Kidney glomerular epithelial cell (primary cell): ENCODE results near the gene BPIFB2.

Source experiments
- DNase-seq: peaks from one replicate; lab custom pipeline; 2025; lab: John Stamatoyannopoulos, UW

The BPIFB2 gene

GRCh38 chr20:33022694-33023438, 15.4 kb downstream of the BPIFB2 start:
- no peak for DNase-seq

GRCh38 chr20:33023439-33024242, 16.1 kb downstream of the BPIFB2 start:
- DNase-seq, result no peak

DNA sequence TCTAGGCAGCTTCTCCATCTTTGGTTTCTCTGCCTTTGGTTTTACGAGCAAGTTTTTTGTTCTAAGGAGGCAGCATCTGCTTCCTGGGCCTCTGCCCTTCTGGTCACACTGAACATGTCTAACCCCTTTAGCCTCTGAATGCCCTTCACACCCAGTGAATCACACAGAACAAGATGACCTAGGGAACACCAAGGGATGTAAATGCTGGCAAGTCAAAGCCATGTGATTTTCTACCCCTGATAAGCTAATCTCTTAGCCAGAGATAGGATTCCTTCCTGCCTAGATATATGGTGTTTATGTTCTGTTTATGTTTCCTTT, 16.7 kb downstream of the BPIFB2 start:
- no peak for DNase-seq

DNA sequence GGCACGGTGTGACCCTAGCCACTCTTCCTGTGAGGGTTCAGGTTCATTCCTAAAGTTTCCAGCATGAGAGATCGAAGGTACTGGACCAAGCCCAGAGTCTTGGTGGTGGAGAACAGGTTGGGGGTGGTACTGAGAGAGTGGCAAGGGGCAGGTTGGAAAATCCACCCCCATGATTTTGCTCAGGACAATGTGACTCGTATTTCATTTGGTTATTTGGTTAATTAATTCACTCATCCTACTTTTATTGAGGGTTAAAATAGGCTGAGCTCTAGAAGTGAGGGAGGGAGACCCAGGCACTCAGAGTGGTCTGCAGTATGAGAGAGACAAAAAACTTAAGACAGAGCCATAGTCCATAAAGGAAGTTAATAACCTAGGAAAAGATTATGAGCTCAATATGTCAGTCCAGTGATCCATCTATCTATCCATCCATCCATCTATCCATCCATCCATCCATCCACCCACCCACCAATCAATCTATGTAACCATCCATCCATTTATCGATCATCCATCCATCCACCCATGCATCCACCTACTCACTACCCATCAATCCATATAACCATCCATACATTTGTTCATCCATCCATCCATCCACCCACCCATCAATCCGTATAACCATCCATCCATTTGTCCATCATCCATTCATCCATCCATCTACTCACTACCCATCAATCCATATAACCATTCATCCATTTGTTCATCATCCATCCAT, 17.3 kb downstream of the BPIFB2 start:
- DNase-seq, result no peak

DNA sequence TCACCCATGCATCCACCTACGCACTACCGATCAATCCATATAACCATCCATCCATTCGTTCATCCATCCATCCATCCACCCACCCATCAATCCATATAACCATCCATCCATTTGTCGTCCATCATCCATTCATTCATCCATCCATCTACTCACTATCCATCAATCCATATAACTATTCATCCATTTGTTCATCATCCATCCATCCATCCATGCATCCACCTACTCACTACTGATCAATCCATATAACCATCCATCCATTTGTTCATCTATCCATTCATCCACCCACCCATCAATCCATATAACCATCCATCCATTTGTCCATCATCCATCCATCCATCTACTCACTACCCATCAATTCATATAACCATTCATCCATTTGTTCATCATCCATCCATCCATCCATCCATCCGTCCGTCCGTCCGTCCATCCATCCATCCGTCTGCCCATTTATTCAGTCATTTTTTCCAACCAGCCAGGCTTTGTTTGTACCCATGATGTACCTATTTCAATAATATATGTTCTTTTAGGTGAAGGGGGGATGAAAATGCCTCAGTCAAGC, 17.9 kb downstream of the BPIFB2 start:
- DNase-seq, result no peak

DNA sequence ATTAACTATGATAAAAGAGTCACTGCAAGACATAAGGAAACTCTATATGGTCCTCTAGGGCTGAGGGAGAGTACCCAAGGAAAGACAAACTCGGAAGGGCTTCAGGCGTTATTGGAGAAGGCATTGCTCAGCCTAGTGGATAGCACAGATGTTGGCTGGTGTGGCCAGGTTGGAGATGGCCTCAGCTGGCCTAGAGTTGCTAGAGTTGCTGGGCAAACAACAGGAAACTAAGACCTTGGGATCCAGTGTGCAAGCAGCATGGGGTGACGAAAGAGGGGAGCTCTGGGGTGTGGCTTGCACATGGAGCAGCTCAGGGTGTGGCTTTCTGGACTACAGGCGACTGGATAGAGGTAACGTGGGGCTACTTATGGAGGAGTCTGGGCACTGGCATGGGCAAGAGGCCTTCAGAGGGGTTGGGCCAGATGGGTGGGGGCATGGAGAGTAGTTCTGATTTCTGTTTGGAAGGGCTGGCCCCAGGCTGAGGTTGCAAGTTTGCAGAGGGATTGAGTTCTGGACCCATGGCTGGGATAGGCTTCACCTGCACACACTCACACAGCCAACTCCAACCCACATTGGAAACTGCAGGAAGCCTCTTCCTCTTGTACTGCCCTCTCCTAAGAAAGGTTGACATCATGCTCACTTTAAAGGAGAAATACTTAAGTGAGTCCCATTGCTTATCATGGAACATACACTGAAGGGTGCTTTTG, 18.7 kb downstream of the BPIFB2 start:
- no peak for DNase-seq

GRCh38 chr20:33026779-33027759, 19.6 kb downstream of the BPIFB2 start:
- no peak for DNase-seq

DNA sequence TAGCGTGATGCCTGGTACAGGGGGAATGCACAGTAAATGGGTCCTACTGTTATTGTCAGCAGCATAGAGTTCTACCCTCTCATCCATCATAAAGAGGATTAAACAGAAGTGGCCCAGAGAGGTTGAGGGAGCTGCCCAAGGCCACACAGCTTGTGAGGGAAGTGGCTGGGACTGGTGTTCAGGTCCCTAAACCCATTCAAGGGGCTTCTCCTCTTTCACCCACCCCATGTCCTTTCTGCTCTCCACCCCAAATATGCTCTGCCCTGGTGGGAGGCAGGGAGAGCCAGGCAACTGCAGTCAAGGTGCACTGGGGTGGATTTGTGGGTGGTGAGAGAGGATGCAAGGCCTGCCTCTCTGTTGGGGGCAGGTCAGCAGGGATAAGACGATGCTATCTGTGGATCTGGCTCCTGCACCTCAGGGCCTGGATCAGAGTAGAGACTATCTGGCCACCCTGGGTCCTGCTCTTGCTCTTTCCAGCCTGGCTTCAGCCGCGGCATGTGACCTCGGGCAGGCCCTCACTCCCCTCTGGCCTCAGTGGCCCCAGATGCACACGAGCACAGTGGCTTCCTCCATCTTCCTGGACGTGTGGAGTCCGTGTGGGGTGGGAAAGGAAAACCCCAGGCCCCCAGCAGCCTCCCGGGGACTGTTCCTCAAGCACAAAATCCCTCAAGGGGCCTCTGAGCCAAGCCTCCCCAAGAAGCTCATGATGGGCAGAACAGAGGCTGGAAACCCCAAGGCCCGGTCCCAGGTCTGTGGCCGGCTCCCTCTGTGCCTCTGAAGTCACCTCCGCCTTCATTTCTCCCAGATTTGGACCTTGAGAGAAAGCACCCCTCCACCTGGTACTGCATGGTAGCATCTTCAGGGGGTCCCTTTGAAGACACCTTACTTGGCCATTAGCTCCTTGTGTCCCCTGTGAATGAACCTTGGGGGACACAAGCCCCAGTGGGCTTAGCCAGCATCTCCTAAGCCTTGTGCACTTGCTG, 20.6 kb downstream of the BPIFB2 start:
- DNase-seq, result no peak

GRCh38 chr20:33028875-33029274, 21.4 kb downstream of the BPIFB2 start:
- no peak for DNase-seq

DNA sequence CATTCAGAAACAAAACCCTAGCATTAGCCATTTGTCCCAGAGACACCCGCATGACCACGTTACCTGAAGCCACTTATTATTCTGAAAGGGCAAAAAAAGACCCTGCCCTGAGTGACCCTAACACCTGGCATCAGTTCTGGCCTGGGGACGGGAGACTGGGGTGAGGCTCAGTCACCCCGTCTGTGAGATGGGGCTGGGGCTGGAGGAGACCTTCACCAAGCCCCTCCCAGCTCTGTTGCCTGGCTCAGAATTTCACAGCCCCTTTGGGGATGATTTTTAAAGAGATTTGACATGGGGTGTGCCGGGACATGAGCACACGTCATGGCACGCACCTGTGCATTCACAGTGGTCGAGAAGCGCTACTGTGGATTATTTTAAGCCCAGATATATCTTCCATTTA, 22.6 kb downstream of the BPIFB2 start:
- no peak for DNase-seq

DNA sequence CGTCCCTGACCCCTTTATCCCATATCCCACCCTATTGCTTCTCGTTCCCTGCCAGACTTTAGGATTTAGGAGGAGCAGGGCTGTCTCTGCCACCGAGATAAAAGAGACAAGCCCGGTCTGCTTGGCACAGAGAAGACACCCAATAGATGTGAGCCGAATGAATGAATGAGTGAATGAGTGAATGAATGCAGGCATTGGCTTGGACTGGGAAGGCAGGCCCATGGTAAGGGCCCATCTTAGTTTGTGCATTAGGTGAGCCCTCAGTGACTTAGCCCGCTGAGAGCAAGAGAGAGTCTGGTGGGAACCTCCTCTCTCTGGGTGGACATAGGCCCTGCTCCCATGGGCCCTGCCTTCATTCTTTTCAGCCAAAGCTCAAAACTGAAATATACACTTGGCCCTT, 23.1 kb downstream of the BPIFB2 start:
- no peak for DNase-seq

GRCh38 chr20:33031531-33031930, 24.0 kb downstream of the BPIFB2 start, which contains the start of gene BPIFB6:
Gene BPIFB6, plus strand, starts transcription at chr20:33031648. Its CDS starts 0 bp downstream, at chr20:33031648.
- DNase-seq, result no peak

- no peak for DNase-seq
These were observed 25.1 kb downstream of the BPIFB2 start for GRCh38 chr20:33032555-33032954.

DNA sequence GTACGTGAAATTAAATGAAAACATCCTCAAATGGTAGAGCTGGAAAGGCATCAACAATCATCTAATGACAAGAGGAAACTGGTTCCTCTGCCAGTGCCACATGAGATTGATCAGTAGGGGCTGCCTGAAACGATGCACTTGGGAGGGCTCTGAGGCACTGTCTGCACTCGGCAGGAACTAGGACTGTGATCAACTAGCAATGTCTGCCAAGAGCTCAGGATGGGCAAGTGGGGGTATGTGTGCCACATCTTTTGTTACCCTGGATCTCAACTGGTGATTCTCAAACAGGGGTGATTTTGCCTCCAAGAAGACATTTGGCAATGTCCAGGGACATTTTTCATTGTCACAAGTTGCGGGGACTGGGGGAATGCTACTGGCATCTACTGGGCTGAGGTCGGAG, 25.9 kb downstream of the BPIFB2 start:
- DNase-seq, result no peak

- no peak for DNase-seq
These were observed 26.6 kb downstream of the BPIFB2 start for GRCh38 chr20:33034115-33034514.

GRCh38 chr20:33034901-33035492, 27.5 kb downstream of the BPIFB2 start:
- DNase-seq, result no peak

- DNase-seq, result no peak
These were observed 30.0 kb downstream of the BPIFB2 start for GRCh38 chr20:33037456-33037855.

GRCh38 chr20:33038243-33038642, 30.7 kb downstream of the BPIFB2 start:
- DNase-seq, result no peak

GRCh38 chr20:33042430-33042829, 34.9 kb downstream of the BPIFB2 start:
- DNase-seq, result no peak
